Measurements from ENCODE around the gene LEAP2. TPM values are rescaled to one million over a fixed set of nuclear protein-coding genes. Genes with fewer than 3 reads are reported as not detected.

LEAP2 gene
- total RNA-seq, 4 donors from 2014 or later: 0.57 to 4.2 (median 1.6) TPM

DNA sequence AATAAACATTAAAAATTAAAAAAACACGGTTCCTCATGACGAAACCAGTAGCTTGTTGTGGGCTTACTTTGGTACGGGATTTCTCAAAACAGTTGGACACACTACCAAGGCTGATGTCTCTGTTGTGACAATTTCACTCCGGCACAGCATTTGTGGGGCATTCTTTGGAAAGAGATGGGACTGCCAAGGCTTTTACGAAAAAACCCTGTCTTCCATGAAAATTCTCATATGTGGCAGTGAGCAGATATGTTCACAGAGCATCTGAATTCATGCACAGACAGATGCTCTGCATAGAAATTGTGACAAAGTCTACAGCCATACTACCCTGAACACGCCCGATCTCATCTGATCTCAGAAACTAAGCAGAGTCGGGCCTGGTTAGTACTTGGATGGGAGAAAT lies 25.2 kb upstream of the LEAP2 start:
- TF ChIP-seq, protein P1, sequence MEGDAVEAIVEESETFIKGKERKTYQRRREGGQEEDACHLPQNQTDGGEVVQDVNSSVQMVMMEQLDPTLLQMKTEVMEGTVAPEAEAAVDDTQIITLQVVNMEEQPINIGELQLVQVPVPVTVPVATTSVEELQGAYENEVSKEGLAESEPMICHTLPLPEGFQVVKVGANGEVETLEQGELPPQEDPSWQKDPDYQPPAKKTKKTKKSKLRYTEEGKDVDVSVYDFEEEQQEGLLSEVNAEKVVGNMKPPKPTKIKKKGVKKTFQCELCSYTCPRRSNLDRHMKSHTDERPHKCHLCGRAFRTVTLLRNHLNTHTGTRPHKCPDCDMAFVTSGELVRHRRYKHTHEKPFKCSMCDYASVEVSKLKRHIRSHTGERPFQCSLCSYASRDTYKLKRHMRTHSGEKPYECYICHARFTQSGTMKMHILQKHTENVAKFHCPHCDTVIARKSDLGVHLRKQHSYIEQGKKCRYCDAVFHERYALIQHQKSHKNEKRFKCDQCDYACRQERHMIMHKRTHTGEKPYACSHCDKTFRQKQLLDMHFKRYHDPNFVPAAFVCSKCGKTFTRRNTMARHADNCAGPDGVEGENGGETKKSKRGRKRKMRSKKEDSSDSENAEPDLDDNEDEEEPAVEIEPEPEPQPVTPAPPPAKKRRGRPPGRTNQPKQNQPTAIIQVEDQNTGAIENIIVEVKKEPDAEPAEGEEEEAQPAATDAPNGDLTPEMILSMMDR (IDR thresholded peaks at IDR 0.05; ENCODE audit: low read depth): no peak

DNA sequence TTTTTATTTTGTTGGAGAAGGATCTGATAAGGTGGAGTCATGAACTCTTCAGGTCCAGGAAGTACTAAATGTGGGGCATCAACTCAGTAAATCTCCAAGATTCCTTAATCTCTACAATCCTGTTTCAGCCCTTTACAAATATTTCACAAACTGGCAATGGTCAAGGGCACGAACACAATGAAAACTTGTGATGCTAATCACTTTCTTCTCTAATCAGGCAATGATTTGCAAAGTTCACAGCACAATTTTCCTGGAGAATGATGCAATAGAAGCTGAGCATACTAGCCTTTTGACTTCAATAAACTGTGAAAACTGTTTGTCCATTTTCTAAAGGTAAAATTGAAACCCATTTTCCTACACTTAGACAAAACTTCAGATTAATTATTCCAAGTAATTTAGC lies 24.1 kb upstream of the LEAP2 start:
- TF ChIP-seq, protein P1 (IDR thresholded peaks at IDR 0.05; ENCODE audit: low read depth): no peak

DNA sequence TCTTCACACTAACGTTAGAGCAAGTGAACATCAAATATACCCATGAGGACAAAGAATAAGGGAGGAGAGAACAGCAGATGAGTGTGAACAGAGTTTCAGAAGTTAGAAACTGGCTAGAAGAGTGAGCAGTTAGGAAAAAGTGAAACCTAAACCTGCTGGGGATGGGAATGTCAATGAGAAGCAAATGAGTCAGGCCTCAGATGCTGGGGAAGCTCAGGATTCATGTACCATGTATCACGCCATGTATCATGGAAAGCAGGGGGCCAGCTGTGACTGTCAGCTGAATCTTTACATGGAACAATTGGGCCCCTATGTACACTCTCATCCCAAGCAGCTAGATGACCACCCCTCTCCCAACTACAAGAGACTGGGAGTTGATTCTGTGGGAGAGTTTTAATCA lies 23.4 kb upstream of the LEAP2 start:
- TF ChIP-seq, protein P1 (IDR thresholded peaks at IDR 0.05; ENCODE audit: low read depth): no peak

DNA sequence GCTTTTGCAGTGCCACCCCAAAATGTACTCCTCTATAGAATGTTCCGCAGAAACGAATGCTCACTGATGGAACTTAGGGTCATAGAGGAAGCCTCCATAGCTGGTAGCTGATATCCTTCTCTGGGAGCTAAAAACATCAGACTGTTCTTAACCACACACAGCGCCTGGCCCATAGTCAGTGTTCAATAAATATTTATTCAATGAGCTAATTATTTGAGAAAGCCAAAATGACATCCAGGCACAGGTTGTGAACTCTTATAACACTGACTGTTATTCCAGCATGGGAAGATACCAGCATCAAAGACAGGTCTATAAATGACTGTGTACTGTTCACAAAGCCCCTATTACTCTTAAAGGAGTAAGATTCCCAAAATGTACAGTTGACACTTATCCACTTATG lies 20.1 kb upstream of the LEAP2 start:
- TF ChIP-seq, protein P1 (IDR thresholded peaks at IDR 0.05; ENCODE audit: low read depth): no peak

DNA sequence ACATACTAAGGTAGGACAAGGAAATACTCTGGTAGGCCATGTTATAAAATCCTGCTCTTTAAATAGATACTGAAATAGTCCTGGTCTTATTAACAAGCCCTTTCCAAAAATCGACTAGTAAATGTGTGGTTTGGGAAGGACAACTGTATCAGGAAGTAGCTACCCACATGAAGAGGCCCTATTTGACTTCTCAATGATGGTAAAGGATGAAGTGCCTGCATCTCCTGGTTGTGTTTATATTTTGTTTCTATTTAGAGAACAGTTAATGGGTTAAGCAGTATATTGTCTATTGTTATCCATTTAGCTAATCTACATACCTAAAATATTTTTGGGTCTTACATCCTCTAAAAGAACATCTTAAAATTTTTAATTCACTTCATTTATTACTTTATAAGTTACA lies 19.7 kb upstream of the LEAP2 start:
- TF ChIP-seq, protein P1 (IDR thresholded peaks at IDR 0.05; ENCODE audit: low read depth): no peak

DNA sequence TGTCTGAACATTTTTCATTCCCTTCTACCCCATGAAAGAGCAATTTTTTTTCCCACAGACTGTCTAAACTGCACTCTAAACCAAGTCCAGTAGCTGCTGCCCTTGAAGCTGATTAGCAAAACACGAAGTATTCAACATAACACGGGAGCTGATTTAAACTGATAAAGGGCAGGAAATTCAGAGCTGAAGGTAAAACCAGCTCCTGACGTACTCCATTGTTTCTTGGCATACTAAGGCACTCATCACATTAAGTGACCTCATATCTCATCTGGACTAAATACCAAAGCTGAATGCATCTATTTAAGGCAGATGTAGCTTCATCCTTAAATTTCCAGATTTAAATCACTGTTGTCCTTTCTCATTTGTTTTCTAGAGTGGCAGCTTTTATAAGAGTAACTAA lies 19.2 kb upstream of the LEAP2 start:
- TF ChIP-seq, protein P1 (IDR thresholded peaks at IDR 0.05; ENCODE audit: low read depth): no peak

DNA sequence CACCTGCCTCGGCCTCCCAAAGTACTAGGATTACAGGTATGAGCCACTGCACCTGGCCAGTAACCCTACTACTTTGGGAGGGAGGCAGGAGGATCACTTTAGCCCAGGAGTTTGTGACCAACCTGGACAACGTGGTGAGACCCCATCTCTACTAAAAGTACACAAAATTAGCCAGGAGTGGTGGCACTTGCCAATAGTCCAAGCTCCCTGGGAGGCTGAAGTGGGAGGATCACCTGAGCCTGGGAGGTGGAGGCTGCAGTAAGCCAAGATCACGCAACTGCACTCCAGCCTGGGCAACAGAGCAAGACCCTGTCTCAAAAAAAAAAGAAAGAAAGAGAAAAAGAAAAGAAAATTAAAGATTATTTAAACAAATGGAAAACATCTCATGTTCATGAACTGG lies 17.5 kb upstream of the LEAP2 start:
- TF ChIP-seq, protein P1 (IDR thresholded peaks at IDR 0.05; ENCODE audit: low read depth): no peak

All from subcutaneous adipose tissue (tissue), 4 donors.